Measurements from ENCODE around the gene FAM217A.
"Not testable (repeated sequence)": the region's sequence is repeated elsewhere in the genome, so short reads cannot be mapped to it uniquely, and the experiment has no call there.

The FAM217A gene

GRCh38 chr6:4078691-4079471, at the start of gene FAM217A:
TSS of gene FAM217A (minus strand) at chr6:4079137. CDS start at chr6:4077414, 1,723 bp downstream.
- DNase-seq, result no peak

GRCh38 chr6:4128072-4128471, 49.1 kb upstream of the FAM217A start:
- no peak for DNase-seq

GRCh38 chr6:4125933-4126864, 47.3 kb upstream of the FAM217A start:
- no peak for DNase-seq

- DNase-seq, result no peak
These were observed 46.6 kb upstream of the FAM217A start for GRCh38 chr6:4125500-4125899.

GRCh38 chr6:4124351-4124750, 45.4 kb upstream of the FAM217A start:
- no peak for DNase-seq

- DNase-seq, result no peak
These were observed 36.8 kb upstream of the FAM217A start for GRCh38 chr6:4115741-4116140.

- DNase-seq, result no peak
These were observed 35.2 kb upstream of the FAM217A start for GRCh38 chr6:4114123-4114522.

GRCh38 chr6:4113649-4114048, 34.7 kb upstream of the FAM217A start:
- DNase-seq, result no peak

- no peak for DNase-seq
These were observed 33.4 kb upstream of the FAM217A start for GRCh38 chr6:4112366-4112765.

GRCh38 chr6:4109363-4109815, 30.5 kb upstream of the FAM217A start:
- DNase-seq, result not testable (repeated sequence)

- DNase-seq, result no peak
These were observed 29.7 kb upstream of the FAM217A start for GRCh38 chr6:4108561-4109093.

GRCh38 chr6:4107873-4108272, 28.9 kb upstream of the FAM217A start:
- DNase-seq, result no peak

- no peak for DNase-seq
These were observed 27.1 kb upstream of the FAM217A start for GRCh38 chr6:4105980-4106536.

- DNase-seq, result no peak
These were observed 25.0 kb upstream of the FAM217A start for GRCh38 chr6:4103929-4104328.

- no peak for DNase-seq
These were observed 23.8 kb upstream of the FAM217A start for GRCh38 chr6:4102687-4103244.

GRCh38 chr6:4101298-4101697, 22.4 kb upstream of the FAM217A start:
- no peak for DNase-seq

- DNase-seq, result no peak
These were observed 21.7 kb upstream of the FAM217A start for GRCh38 chr6:4100655-4101054.

GRCh38 chr6:4093288-4093687, 14.4 kb upstream of the FAM217A start:
- DNase-seq, result no peak

GRCh38 chr6:4091941-4092340, 13.0 kb upstream of the FAM217A start:
- no peak for DNase-seq

- not testable (repeated sequence) for DNase-seq
These were observed 11.1 kb upstream of the FAM217A start for GRCh38 chr6:4090043-4090442.

- no peak for DNase-seq
These were observed 9.8 kb upstream of the FAM217A start for GRCh38 chr6:4088704-4089103.

GRCh38 chr6:4085332-4085700, 6.4 kb upstream of the FAM217A start:
- DNase-seq, result no peak
